CD14-positive monocyte (primary cell): ENCODE measurements around the gene SH2D2A. TPM values are rescaled to one million over a fixed set of nuclear protein-coding genes. Genes with fewer than 3 reads are reported as not detected.

Source experiments
- DNase-seq, 3 donors: peaks; one replicate each; pipeline ENCODE4 v3.0.0-alpha.2; 2011 to 2022
- H2AFZ ChIP-seq: 2 replicates; pipeline ENCODE4 v1.6.0; 2012; ENCODE audit warnings: mild to moderate bottlenecking, low read depth, low read length, inconsistent platforms; ENCODE audit not compliant: insufficient read depth, poor library complexity, severe bottlenecking
- H3K27ac ChIP-seq, 2 donors: 1 replicate in 1 of 2; 2 replicates in 1 of 2; pipeline ENCODE4 v1.5.1; 2012 to 2013; ENCODE audit warnings: low read length in 2 of 2, control low read depth in 1 of 2, inconsistent platforms in 1 of 2, low read depth in 1 of 2, mild to moderate bottlenecking in 1 of 2
- H3K27me3 ChIP-seq, 2 donors: one replicate each; pipeline versions ENCODE4 v1.6.0 to v1.6.1; 2011 to 2013; ENCODE audit warnings: low read length in 2 of 2; ENCODE audit not compliant: control insufficient read depth in 2 of 2, insufficient read depth in 2 of 2
- H3K36me3 ChIP-seq, 2 donors: replicated peaks in 1 of 2; 1 replicate in 1 of 2; 2 replicates in 1 of 2; pipeline versions ENCODE4 v1.5.1 to v1.6.1; 2012 to 2013; ENCODE audit warnings: low read length in 2 of 2, control low read depth in 1 of 2, inconsistent platforms in 1 of 2, mild to moderate bottlenecking in 1 of 2; ENCODE audit not compliant: insufficient read depth in 2 of 2, control insufficient read depth in 1 of 2
- H3K4me1 ChIP-seq, 2 donors: 1 replicate in 1 of 2; 2 replicates in 1 of 2; pipeline versions ENCODE4 v1.5.1 to v1.6.1; 2012 to 2013; ENCODE audit warnings: low read length in 2 of 2, control low read depth in 1 of 2, inconsistent platforms in 1 of 2, mild to moderate bottlenecking in 1 of 2, moderate library complexity in 1 of 2; ENCODE audit not compliant: insufficient read depth in 2 of 2, control insufficient read depth in 1 of 2
- H3K4me2 ChIP-seq: replicated peaks from 2 replicates; pipeline ENCODE3; 2012; ENCODE audit warnings: low read length, moderate library complexity, mild to moderate bottlenecking; ENCODE audit not compliant: poor library complexity, severe bottlenecking; ENCODE audit errors: extremely low read depth
- H3K4me3 ChIP-seq, 3 experiments: fragments of 200-600 bp in 1 of 3; sonication (generic) in 1 of 3; replicated peaks in 1 of 3; 1 replicate in 2 of 3; 2 replicates in 1 of 3; pipeline ENCODE4 v1.5.1; 2011 to 2013; ENCODE audit warnings: low read length in 3 of 3, mild to moderate bottlenecking in 3 of 3, control low read depth in 2 of 3, low read depth in 2 of 3, inconsistent platforms in 1 of 3, moderate library complexity in 1 of 3
- H3K79me2 ChIP-seq: 2 replicates; pipeline ENCODE4 v1.6.0; 2012; ENCODE audit warnings: mild to moderate bottlenecking, control low read depth, inconsistent platforms, low read length, moderate library complexity; ENCODE audit not compliant: insufficient read depth
- H3K9ac ChIP-seq: 2 replicates; pipeline ENCODE4 v1.6.0; 2017; ENCODE audit warnings: low read length, mild to moderate bottlenecking; ENCODE audit not compliant: insufficient read depth, poor library complexity, severe bottlenecking
- H3K9me3 ChIP-seq, 2 donors: replicated peaks in 1 of 2; 1 replicate in 1 of 2; 2 replicates in 1 of 2; pipeline versions ENCODE4 v1.5.1 to v1.6.1; 2012 to 2013; ENCODE audit warnings: low read length in 2 of 2, control low read depth in 1 of 2; ENCODE audit not compliant: control insufficient read depth in 1 of 2, insufficient read depth in 1 of 2
- H4K20me1 ChIP-seq: 2 replicates; pipeline ENCODE4 v1.6.0; 2012; ENCODE audit warnings: mild to moderate bottlenecking, low read length, control low read depth, moderate library complexity; ENCODE audit not compliant: insufficient read depth
- H3K27ac Mint-ChIP-seq, 7 donors: one replicate each; pipeline ENCODE4 v1.8.0; 2020; ENCODE audit warnings: mild to moderate bottlenecking in 7 of 7, mixed read lengths in 7 of 7, moderate library complexity in 6 of 7, inconsistent platforms in 2 of 7
- H3K27me3 Mint-ChIP-seq, 3 donors: one replicate each; pipeline ENCODE4 v1.8.0; 2021 to 2022; ENCODE audit warnings: low read depth in 3 of 3, mild to moderate bottlenecking in 3 of 3, mixed read lengths in 3 of 3, moderate library complexity in 3 of 3, inconsistent platforms in 1 of 3
- H3K36me3 Mint-ChIP-seq, 2 donors: one replicate each; pipeline ENCODE4 v1.8.0; 2020; ENCODE audit warnings: mixed read lengths in 2 of 2, inconsistent platforms in 1 of 2, mild to moderate bottlenecking in 1 of 2
- H3K4me1 Mint-ChIP-seq: one replicate; pipeline ENCODE4 v1.8.0; 2020; ENCODE audit warnings: mild to moderate bottlenecking, mixed read lengths
- H3K4me3 Mint-ChIP-seq, 2 donors: one replicate each; pipeline ENCODE4 v1.8.0; 2020; ENCODE audit warnings: mild to moderate bottlenecking in 2 of 2, mixed read lengths in 2 of 2, moderate library complexity in 1 of 2
- H3K9me3 Mint-ChIP-seq, 7 donors: one replicate each; pipeline ENCODE4 v1.8.0; 2020 to 2022; ENCODE audit warnings: mixed read lengths in 7 of 7, mild to moderate bottlenecking in 6 of 7, moderate library complexity in 6 of 7, inconsistent platforms in 2 of 7
- WGBS: methylation state at CpG from one replicate; pipeline ENCODE4 v1.1.5; 2013; ENCODE audit warnings: missing lambda C conversion rate; ENCODE audit not compliant: insufficient coverage; 5-methylcytosine and 5-hydroxymethylcytosine counted together
- intact Hi-C, 2 donors: fragments of 100-400 bp; cut with micrococcal nuclease; formaldehyde crosslinking; loops; one replicate each; pipeline versions ENCODE4 v1.15.0 to v1.15.1; 2023
- polyA plus RNA-seq, 3 donors: library from polyadenylated mRNA; depleted of rRNA in 1 of 3; unstranded in 2 of 3; stranded (reverse) in 1 of 3; fragments of 300-500 nt in 2 of 3; fragments of >200 nt in 1 of 3; fragmentation: Illumina TruSeq in 2 of 3; gene quantifications; 1 replicate in 2 of 3; 2 replicates in 1 of 3; pipeline ENCODE4 v1.2.3, GENCODE V29; 2012 to 2021
- TF ChIP-seq, protein P1 (sequence below): fragments of 200-600 bp; IDR thresholded peaks from one replicate; pipeline ENCODE4 v1.8.0; 2022; ENCODE audit warnings: antibody characterized with exemption, mild to moderate bottlenecking

SH2D2A gene
- polyA plus RNA-seq, 3 donors, result 0.17 to 0.20 TPM; not detected in 1

DNA sequence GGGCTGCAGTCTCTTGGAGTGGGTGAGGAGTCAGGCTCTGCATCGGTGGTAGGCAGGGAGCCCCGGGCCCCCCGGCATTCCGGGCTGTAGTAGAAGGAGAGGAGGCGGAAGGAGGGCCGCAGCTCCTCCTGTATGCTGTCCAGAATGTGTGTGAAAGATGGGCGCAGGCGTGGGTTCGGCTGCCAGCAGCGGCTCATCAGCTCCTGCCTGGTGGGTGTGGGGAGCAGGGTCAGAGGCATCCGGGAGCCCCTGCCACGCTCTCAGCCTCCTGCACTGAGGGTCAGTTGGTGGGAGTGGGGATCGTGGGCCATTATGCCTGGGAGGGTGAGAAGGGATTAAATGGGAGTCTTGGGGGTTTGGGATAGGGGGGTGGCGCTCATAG is 24.2 kb upstream of the SH2D2A start:
- Mint-ChIP-seq H3K27me3 (peaks cover 34 to 67% (median 44%) of the 10 kb centered on the region in 3 donors), H3K9me3 (peaks cover 0 to 8% (median 2%) of the 10 kb centered on the region in 7 donors), H3K36me3 (peaks cover 0 to 1% of the 10 kb centered on the region in 2 donors), H3K27ac (no peak overlapping the region), H3K4me1 (peaks cover 6% of the 10 kb centered on the region), H3K4me3 (no peak overlapping the region)
- Histone ChIP-seq H3K79me2 (no peaks in the 10 kb centered on the region), H3K9ac (no peak overlapping the region), H3K36me3 (no peaks in the 10 kb centered on the region), H4K20me1 (no peaks in the 10 kb centered on the region), H3K27me3 (peaks cover 16 to 36% of the 10 kb centered on the region in 2 donors), H2AFZ (no peak overlapping the region), H3K9me3 (peaks cover 0 to 4% of the 10 kb centered on the region in 2 donors), H3K27ac (no peak overlapping the region), H3K4me2 (no peak overlapping the region), H3K4me3 (no peak overlapping the region), H3K4me1 (peaks cover 2 to 4% of the 10 kb centered on the region in 2 donors)
- intact Hi-C loops, result no loop called here
- no peak for DNase-seq
- WGBS, result 82% methylated on average over 12 of the region's 14 CpGs
- TF ChIP-seq, protein P1, sequence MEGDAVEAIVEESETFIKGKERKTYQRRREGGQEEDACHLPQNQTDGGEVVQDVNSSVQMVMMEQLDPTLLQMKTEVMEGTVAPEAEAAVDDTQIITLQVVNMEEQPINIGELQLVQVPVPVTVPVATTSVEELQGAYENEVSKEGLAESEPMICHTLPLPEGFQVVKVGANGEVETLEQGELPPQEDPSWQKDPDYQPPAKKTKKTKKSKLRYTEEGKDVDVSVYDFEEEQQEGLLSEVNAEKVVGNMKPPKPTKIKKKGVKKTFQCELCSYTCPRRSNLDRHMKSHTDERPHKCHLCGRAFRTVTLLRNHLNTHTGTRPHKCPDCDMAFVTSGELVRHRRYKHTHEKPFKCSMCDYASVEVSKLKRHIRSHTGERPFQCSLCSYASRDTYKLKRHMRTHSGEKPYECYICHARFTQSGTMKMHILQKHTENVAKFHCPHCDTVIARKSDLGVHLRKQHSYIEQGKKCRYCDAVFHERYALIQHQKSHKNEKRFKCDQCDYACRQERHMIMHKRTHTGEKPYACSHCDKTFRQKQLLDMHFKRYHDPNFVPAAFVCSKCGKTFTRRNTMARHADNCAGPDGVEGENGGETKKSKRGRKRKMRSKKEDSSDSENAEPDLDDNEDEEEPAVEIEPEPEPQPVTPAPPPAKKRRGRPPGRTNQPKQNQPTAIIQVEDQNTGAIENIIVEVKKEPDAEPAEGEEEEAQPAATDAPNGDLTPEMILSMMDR, result no peak

DNA sequence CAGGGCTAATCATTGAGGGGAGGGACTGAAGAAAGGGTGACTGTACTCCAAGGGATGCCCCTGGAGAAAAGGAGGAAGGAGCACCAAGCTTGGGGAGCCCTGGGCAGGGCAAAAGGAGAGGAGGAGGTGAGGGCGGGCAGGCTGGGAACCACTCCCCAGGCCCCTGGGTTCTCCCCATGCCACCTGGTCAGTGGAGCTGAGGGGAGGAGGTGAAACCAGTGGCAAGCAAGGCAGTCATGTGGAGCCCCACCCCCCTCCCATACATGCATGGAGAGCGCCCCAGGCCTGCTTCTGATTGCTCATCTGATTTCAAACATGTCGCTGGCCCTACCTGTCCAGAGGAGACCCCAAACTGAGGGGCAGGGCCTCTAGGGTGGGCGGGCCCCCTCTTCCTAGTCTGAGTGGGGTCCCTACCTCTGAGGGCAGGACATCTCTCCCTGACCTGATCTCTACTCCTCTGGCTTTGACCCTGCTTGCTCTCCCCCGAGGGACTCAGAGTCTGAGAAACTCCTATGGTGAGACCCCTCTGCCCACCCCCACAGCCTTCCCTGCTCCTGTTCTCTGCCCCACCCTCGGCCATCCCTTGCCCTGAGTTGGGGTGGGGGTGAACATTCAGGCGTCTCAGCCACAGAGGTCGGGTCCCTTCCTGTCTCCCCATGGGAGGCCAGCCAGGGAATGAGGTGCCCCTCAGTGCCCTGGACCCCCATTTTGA is 23.7 kb upstream of the SH2D2A start:
- Histone ChIP-seq H4K20me1 (no peaks in the 10 kb centered on the region), H2AFZ (no peak overlapping the region), H3K4me1 (peaks cover 2 to 4% of the 10 kb centered on the region in 2 donors), H3K9ac (no peak overlapping the region), H3K27ac (no peak overlapping the region), H3K4me3 (no peak overlapping the region), H3K36me3 (no peaks in the 10 kb centered on the region), H3K4me2 (no peak overlapping the region), H3K9me3 (peaks cover 0 to 4% of the 10 kb centered on the region in 2 donors), H3K79me2 (no peaks in the 10 kb centered on the region), H3K27me3 (peaks cover 16 to 32% of the 10 kb centered on the region in 2 donors)
- intact Hi-C loops, result no loop called here
- Mint-ChIP-seq H3K27me3 (peaks cover 32 to 65% (median 42%) of the 10 kb centered on the region in 3 donors), H3K4me3 (no peak overlapping the region), H3K36me3 (peaks cover 0 to 1% of the 10 kb centered on the region in 2 donors), H3K4me1 (peaks cover 3% of the 10 kb centered on the region), H3K9me3 (peaks cover 0 to 6% (median 0%) of the 10 kb centered on the region in 7 donors), H3K27ac (no peak overlapping the region)
- WGBS, result 60% methylated on average over 1 of the region's 8 CpGs
- DNase-seq, result no peak
- TF ChIP-seq, protein P1, result no peak
